Activated T-cell treated with anti-CD3 and anti-CD28 coated beads, Interleukin-2, amount 50 U/mL, for 4 hours (primary cell): Measurements from ENCODE around the gene PYROXD2. TPM values are rescaled to one million over a fixed set of nuclear protein-coding genes. Genes with fewer than 3 reads are reported as not detected.

Experiments
- ATAC-seq, 2 donors: fragments of 200-7000 bp; cut with Tn5 transposase; one replicate each; pipeline ENCODE4 v1.10.0; 2021
- DNase-seq: peaks from one replicate; pipeline ENCODE4 v3.0.0-alpha.2; 2020
- H3K27me3 Mint-ChIP-seq: one replicate; pipeline ENCODE4 v1.8.0; 2021; ENCODE audit warnings: low read depth, mixed read lengths
- H3K36me3 Mint-ChIP-seq: one replicate; pipeline ENCODE4 v1.8.0; 2022; ENCODE audit warnings: mixed read lengths; ENCODE audit not compliant: insufficient read depth
- H3K4me1 Mint-ChIP-seq: one replicate; pipeline ENCODE4 v1.8.0; 2021; ENCODE audit warnings: low read depth, mixed read lengths
- H3K4me3 Mint-ChIP-seq: one replicate; pipeline ENCODE4 v1.8.0; 2021; ENCODE audit warnings: mild to moderate bottlenecking, moderate library complexity, mixed read lengths
- H3K9me3 Mint-ChIP-seq: one replicate; pipeline ENCODE4 v1.8.0; 2021; ENCODE audit warnings: mixed read lengths
- total RNA-seq, 3 donors: library from RNA; stranded (reverse); gene quantifications; one replicate each; pipeline ENCODE4 v1.2.1, GENCODE V29; 2021

Gene PYROXD2
- total RNA-seq, 3 donors from 2014 or later, result 0.84 to 3.2 (median 1.1) TPM

DNA sequence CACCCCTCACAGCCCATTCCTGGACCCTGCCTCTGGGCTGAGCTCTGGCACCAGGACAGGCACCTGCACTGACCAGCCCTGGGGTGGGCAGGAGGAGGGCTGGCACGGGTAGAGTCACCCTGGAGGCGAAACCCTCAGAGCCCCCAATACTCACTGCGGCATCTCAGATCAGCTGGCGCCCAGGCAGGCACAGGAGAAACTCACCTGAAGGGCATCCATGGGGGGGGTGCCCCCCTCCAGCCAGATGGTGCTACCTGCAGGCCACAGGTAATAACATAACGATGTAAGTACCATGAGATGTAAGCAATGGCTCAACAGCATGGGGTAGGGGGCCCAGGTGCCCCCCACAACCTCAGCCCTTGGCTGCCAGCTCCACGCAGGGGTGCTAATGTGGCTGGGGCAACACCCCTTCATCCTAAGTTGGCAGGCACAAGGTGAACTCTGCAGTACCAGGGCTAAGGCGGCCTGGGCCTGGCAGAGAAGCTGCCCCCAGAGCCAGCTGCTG, 12.1 kb upstream of the PYROXD2 start:
- Mint-ChIP-seq H3K9me3 (no peaks in the 10 kb centered on the region), H3K4me1 (no peaks in the 10 kb centered on the region), H3K4me3 (no peak overlapping the region), H3K27me3 (no peaks in the 10 kb centered on the region), H3K36me3 (peaks cover 23% of the 10 kb centered on the region)
- ATAC-seq (no peak), DNase-seq (no peak)

GRCh38 chr10:98425511-98426352, 10.8 kb upstream of the PYROXD2 start:
- Mint-ChIP-seq H3K4me1 (no peaks in the 10 kb centered on the region), H3K27me3 (no peaks in the 10 kb centered on the region), H3K9me3 (no peaks in the 10 kb centered on the region), H3K4me3 (no peak overlapping the region), H3K36me3 (peaks cover 13% of the 10 kb centered on the region)
- DNase-seq (peak; percentile 35), ATAC-seq (peak; percentile 66 to 70)

- Mint-ChIP-seq H3K4me1 (no peaks in the 10 kb centered on the region), H3K36me3 (peaks cover 11% of the 10 kb centered on the region), H3K9me3 (no peaks in the 10 kb centered on the region), H3K4me3 (no peak overlapping the region), H3K27me3 (no peaks in the 10 kb centered on the region)
- no peak for ATAC-seq
- DNase-seq, result no peak
Measured at GRCh38 chr10:98424295-98425254, 9.6 kb upstream of the PYROXD2 start.

DNA sequence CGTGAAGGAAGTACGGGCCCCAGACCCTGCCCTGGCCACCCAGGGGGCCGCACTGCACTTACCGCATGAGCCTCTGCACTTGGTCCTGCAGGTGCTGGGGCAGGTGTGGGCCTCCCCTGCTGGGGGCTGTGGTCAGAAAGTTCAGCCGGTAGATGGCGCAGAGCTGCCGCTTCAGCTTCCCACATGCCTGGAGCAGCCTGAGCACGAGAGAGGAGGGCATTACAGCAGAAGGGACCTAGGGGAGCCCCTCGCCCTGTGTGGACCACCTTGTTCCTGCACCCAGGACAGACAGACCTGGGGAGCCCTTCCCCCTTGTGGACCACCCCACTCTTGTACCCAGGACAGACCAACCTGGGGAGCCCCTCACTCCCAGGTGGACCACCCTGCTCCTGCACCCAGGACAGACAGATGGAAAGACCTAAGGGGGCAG, 8.7 kb upstream of the PYROXD2 start:
- no peak overlapping the region for H3K4me3 Mint-ChIP-seq
- no peaks in the 10 kb centered on the region for H3K9me3 Mint-ChIP-seq
- no peak for ATAC-seq
- H3K36me3 Mint-ChIP-seq, result peaks cover 12% of the 10 kb centered on the region
- H3K27me3 Mint-ChIP-seq, result no peaks in the 10 kb centered on the region
- no peaks in the 10 kb centered on the region for H3K4me1 Mint-ChIP-seq
- no peak for DNase-seq

- peaks cover 8% of the 10 kb centered on the region for H3K36me3 Mint-ChIP-seq
- DNase-seq (no peak), ATAC-seq (no peak)
- H3K4me1 Mint-ChIP-seq, result no peaks in the 10 kb centered on the region
- H3K9me3 Mint-ChIP-seq, result no peaks in the 10 kb centered on the region
- no peak overlapping the region for H3K4me3 Mint-ChIP-seq
- no peaks in the 10 kb centered on the region for H3K27me3 Mint-ChIP-seq
Measured at GRCh38 chr10:98422182-98422581, 7.2 kb upstream of the PYROXD2 start.

- ATAC-seq (no peak), DNase-seq (no peak)
- Mint-ChIP-seq H3K4me1 (no peaks in the 10 kb centered on the region), H3K9me3 (no peaks in the 10 kb centered on the region), H3K36me3 (peaks cover 8% of the 10 kb centered on the region), H3K27me3 (no peaks in the 10 kb centered on the region), H3K4me3 (no peak overlapping the region)
Measured at GRCh38 chr10:98420786-98421185, 5.8 kb upstream of the PYROXD2 start.

DNA sequence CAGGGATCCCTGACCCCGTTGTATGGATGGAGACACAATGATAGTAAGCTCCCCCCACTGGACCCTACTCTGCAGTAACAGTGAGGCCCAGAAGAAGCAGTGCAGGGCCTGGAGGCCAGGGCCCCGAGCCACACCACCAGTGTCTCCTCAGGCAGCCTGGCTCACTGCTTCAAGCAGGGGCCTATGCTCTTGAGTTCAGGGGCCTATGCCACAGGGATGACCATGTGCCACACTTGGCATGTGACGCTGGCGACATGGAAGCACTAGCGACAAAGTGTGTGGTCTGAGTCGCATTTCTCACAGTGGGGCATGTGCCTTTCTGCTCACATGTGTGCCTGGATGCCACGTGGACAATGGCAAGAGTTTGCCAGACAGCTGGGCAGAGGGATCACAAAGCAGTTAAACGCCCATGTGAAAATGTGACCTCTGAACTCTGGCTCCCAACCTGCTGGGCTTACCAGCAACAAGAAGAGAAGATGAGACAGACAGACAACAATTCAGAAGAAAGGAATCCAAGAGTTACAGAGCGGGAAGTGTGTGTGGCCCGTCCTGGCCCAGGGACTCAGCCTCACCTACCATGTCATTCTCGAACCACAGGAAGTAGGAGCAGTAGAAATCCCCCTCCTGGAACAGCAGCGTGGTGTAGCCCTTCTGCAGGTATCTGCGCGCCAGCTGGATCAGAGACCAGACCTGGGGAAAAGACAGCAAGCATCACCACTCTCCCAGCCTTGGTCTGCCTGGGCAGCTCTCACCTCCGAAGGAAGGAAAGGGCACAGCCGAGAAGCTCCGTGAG, 4.7 kb upstream of the PYROXD2 start:
- no peak for ATAC-seq
- Mint-ChIP-seq H3K4me1 (peaks cover 3% of the 10 kb centered on the region), H3K4me3 (no peak overlapping the region), H3K9me3 (no peaks in the 10 kb centered on the region), H3K36me3 (peaks cover 8% of the 10 kb centered on the region), H3K27me3 (no peaks in the 10 kb centered on the region)
- no peak for DNase-seq

GRCh38 chr10:98418665-98419468, 3.9 kb upstream of the PYROXD2 start:
- DNase-seq (no peak), ATAC-seq (no peak)
- Mint-ChIP-seq H3K27me3 (no peaks in the 10 kb centered on the region), H3K4me1 (peaks cover 10% of the 10 kb centered on the region), H3K9me3 (no peaks in the 10 kb centered on the region), H3K36me3 (peaks cover 8% of the 10 kb centered on the region), H3K4me3 (no peak overlapping the region)

DNA sequence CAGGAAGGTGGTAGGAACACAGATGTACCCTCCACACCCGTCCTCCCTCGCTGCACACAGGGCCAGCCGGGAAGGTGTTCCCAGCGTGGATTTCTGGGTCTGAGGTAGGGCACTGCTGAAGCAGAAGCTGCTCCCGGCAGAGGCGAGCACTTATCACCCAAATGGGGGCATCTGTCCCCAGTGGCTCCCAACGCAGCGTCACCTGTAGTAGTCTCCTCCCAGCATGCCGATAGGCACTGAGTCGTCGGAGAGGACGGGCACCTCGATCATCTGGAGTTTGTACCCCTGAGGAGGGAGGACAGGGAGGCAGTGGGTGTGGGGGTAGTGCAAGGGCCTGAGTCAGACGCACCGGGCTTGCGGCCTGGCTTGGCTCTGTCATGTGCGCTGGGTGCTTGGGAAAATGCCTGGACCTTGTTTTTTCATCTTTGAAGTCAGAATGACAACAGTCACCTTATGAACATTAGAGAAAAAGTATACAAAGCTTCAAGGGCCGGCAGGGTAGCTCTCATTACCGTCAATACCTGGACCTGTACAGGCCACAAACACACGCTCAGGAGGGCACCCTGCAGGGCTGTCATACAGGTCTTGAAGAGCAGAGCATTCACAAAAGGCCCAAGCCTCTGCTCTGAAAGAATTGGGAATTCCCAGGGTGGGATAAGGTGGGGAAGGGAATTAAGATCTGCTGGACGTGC, 3.1 kb upstream of the PYROXD2 start:
- no peaks in the 10 kb centered on the region for H3K27me3 Mint-ChIP-seq

DNA sequence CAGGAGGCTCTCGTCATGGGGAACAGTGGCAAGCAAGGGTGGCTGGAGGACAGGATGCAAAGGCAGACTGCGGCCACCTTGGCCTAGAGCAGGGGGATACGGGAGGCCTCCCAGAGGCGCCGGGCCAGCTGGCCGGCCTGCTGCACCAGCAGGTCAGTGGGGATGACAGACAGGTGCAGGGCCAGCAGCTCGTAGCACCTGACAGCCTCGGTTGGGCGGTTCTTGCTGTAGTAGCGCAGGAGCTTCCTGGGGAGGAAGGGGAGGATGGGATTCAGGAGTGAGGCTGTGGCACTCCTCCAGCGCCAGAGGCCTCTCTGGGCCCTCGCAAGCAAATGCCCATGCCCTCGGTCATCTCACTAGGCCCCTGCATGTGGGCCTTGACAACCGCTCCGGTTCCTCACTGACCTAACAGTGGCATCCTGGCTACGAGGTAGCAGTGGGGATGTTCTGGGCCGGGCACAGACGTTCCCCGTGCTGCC, 2.5 kb upstream of the PYROXD2 start:
- no peak for ATAC-seq
- no peaks in the 10 kb centered on the region for H3K27me3 Mint-ChIP-seq

More for the DNA sequence above, 3.1 kb upstream of the PYROXD2 start:
- Mint-ChIP-seq H3K4me3 (no peak overlapping the region), H3K9me3 (no peaks in the 10 kb centered on the region), H3K36me3 (peaks cover 8% of the 10 kb centered on the region), H3K4me1 (peaks cover 12% of the 10 kb centered on the region)
- DNase-seq (no peak), ATAC-seq (no peak)

GRCh38 chr10:98416606-98417388, 1.8 kb upstream of the PYROXD2 start:
- H3K27me3 Mint-ChIP-seq, result no peaks in the 10 kb centered on the region
- H3K4me3 Mint-ChIP-seq, result no peak overlapping the region
- ATAC-seq (no peak), DNase-seq (no peak)
- H3K4me1 Mint-ChIP-seq, result peaks cover 13% of the 10 kb centered on the region
- H3K36me3 Mint-ChIP-seq, result peaks cover 8% of the 10 kb centered on the region
- H3K9me3 Mint-ChIP-seq, result no peaks in the 10 kb centered on the region

More for the DNA sequence above, 2.5 kb upstream of the PYROXD2 start:
- Mint-ChIP-seq H3K9me3 (no peaks in the 10 kb centered on the region), H3K36me3 (peaks cover 8% of the 10 kb centered on the region), H3K4me1 (peaks cover 13% of the 10 kb centered on the region), H3K4me3 (no peak overlapping the region)
- no peak for DNase-seq

DNA sequence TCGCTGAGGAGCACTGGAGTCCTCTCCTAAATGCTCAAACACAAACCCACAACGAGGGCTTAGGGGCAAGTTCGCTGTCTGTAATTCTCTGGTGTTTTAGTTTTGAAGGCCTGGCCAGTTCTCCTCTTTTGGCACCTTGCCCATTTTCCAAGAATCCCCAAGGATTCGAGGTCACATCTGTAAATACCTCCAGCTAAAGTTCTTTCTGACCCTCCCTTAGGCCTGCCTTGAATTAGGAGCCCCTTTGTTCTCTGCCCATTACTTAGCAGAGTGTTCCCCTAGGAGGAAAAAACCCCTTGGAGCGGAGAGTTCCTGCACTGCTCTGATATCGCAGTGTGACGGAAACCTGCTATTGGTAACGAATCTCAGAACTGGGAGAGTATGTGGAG, 743 bp upstream of the PYROXD2 start:
- H3K9me3 Mint-ChIP-seq, result no peaks in the 10 kb centered on the region
- H3K27me3 Mint-ChIP-seq, result no peaks in the 10 kb centered on the region
- ATAC-seq (no peak), DNase-seq (no peak)
- H3K4me1 Mint-ChIP-seq, result peaks cover 13% of the 10 kb centered on the region
- H3K4me3 Mint-ChIP-seq, result peak overlapping the region; percentile 84
- peaks cover 6% of the 10 kb centered on the region for H3K36me3 Mint-ChIP-seq
